Activated CD4-positive, CD25-positive, alpha-beta regulatory T cell treated with anti-CD3 and anti-CD28 coated beads, Interleukin-2, amount 50 U/mL, for 16 hours (primary cell): ENCODE measurements around the gene RNF187.

ENCODE experiments used
- DNase-seq: peaks from one replicate; pipeline ENCODE4 v3.0.0-alpha.2; 2020; ENCODE audit warnings: low read depth, low spot score

The RNF187 gene

GRCh38 chr1:228508840-228509415 is 21.7 kb downstream of the RNF187 start:
- no peak for DNase-seq

GRCh38 chr1:228510101-228510802 is 23.1 kb downstream of the RNF187 start:
- DNase-seq = no peak

- DNase-seq = no peak
Observed at GRCh38 chr1:228510803-228511413, 23.7 kb downstream of the RNF187 start.

GRCh38 chr1:228511546-228512445 is 24.6 kb downstream of the RNF187 start:
- no peak for DNase-seq

- DNase-seq = no peak
Observed at GRCh38 chr1:228512781-228513198, 25.6 kb downstream of the RNF187 start.

GRCh38 chr1:228513236-228513900 is 26.2 kb downstream of the RNF187 start:
- DNase-seq = no peak

GRCh38 chr1:228514421-228514820 is 27.2 kb downstream of the RNF187 start:
- DNase-seq = no peak

- DNase-seq = no peak
Observed at GRCh38 chr1:228515200-228515834, 28.1 kb downstream of the RNF187 start.

- DNase-seq = no peak
Observed at GRCh38 chr1:228517655-228518054, 30.5 kb downstream of the RNF187 start.

GRCh38 chr1:228527596-228527995 is 40.4 kb downstream of the RNF187 start:
- DNase-seq = no peak

- DNase-seq = no peak
Observed at GRCh38 chr1:228528612-228529011, 41.4 kb downstream of the RNF187 start.

- DNase-seq = no peak
Observed at GRCh38 chr1:228530086-228530758, 43.0 kb downstream of the RNF187 start.

GRCh38 chr1:228530951-228531731 is 44.0 kb downstream of the RNF187 start:
- DNase-seq = no peak

- DNase-seq = no peak
Observed at GRCh38 chr1:228538831-228539230, 51.6 kb downstream of the RNF187 start.

- no peak for DNase-seq
Observed at GRCh38 chr1:228540161-228540917, 53.2 kb downstream of the RNF187 start.

GRCh38 chr1:228541725-228542124 is 54.5 kb downstream of the RNF187 start:
- DNase-seq = no peak

- no peak for DNase-seq
Observed at GRCh38 chr1:228542376-228542775, 55.2 kb downstream of the RNF187 start.

- no peak for DNase-seq
Observed at GRCh38 chr1:228542981-228543380, 55.8 kb downstream of the RNF187 start.

- no peak for DNase-seq
Observed at GRCh38 chr1:228543396-228543795, 56.2 kb downstream of the RNF187 start.
